C4-2B (cell line): Measurements from ENCODE around the gene TYSND1.
"Not testable (repeated sequence)": the region's sequence is repeated elsewhere in the genome, so short reads cannot be mapped to it uniquely, and the experiment has no call there.

ENCODE experiments used
- H3K27ac ChIP-seq: fragments of 450-650 bp; 2 replicates; pipeline ENCODE4 v1.5.1; 2017
- CTCF ChIP-seq: fragments of 450-650 bp; conservative IDR thresholded peaks from 2 replicates; pipeline ENCODE4 v1.5.1; 2017; ENCODE audit warnings: mild to moderate bottlenecking
- ZFX ChIP-seq: fragments of 450-650 bp; IDR thresholded peaks from 2 replicates; pipeline ENCODE4 v1.6.1; 2017

The TYSND1 gene

GRCh38 chr10:70163448-70163847 is 16.9 kb upstream of the TYSND1 start:
- H3K27ac ChIP-seq, result no peak overlapping the region
- TF ChIP-seq ZFX (no peak), CTCF (no peak)

- no peak for TF ChIP-seq ZFX
- no peak for TF ChIP-seq CTCF
These were observed 16.3 kb upstream of the TYSND1 start for GRCh38 chr10:70162892-70163201.

GRCh38 chr10:70162151-70162891 is 15.8 kb upstream of the TYSND1 start:
- TF ChIP-seq ZFX (no peak), CTCF (no peak)
- H3K27ac ChIP-seq, result no peak overlapping the region

More at GRCh38 chr10:70162892-70163201, 16.3 kb upstream of the TYSND1 start:
- H3K27ac ChIP-seq, result no peak overlapping the region

- no peak overlapping the region for H3K27ac ChIP-seq
- no peak for TF ChIP-seq ZFX
- TF ChIP-seq CTCF, result no peak
These were observed 14.3 kb upstream of the TYSND1 start for GRCh38 chr10:70160798-70161197.

GRCh38 chr10:70159366-70159765 is 12.9 kb upstream of the TYSND1 start:
- not testable (repeated sequence) for H3K27ac ChIP-seq

GRCh38 chr10:70158113-70158512 is 11.6 kb upstream of the TYSND1 start:
- H3K27ac ChIP-seq, result no peak overlapping the region
- TF ChIP-seq CTCF (no peak), ZFX (no peak)

GRCh38 chr10:70155255-70155838 is 8.8 kb upstream of the TYSND1 start:
- no peak overlapping the region for H3K27ac ChIP-seq
- no peak for TF ChIP-seq CTCF
- TF ChIP-seq ZFX, result no peak

GRCh38 chr10:70148516-70148915 is 2.0 kb upstream of the TYSND1 start:
- TF ChIP-seq ZFX (no peak), CTCF (no peak)
- no peak overlapping the region for H3K27ac ChIP-seq
